Measurements from ENCODE around the gene STK16. TPM values are rescaled to one million over a fixed set of nuclear protein-coding genes. Genes with fewer than 3 reads are reported as not detected.

The STK16 gene
- total and polyA plus RNA-seq, 2 of the 13 experiments (the other 11 are each of a cell fraction or from before 2014, with no cell fraction given), result 28.0 to 50.9 TPM

- TF ChIP-seq SOX6 (IDR thresholded peaks at IDR 0.05) (no peak), SOX6 (CRISPR knock-in tag; IDR thresholded peaks at IDR 0.05) (peak; percentile 83), ZNF800 (CRISPR knock-in tag; IDR thresholded peaks at IDR 0.05) (peak; percentile 64; the same call in 1 of the 2 replicates), ZXDC (CRISPR knock-in tag; IDR thresholded peaks at IDR 0.05) (peak; percentile 94), HMGXB4 (CRISPR knock-in tag; IDR thresholded peaks at IDR 0.05; ENCODE audit: borderline replicate concordance in 1 of 2, low read depth in 1 of 2) (peak; percentile 92 to 94), ELF4 (CRISPR knock-in tag; IDR thresholded peaks at IDR 0.05; ENCODE audit: borderline replicate concordance) (no peak), GMEB2 (CRISPR knock-in tag; IDR thresholded peaks at IDR 0.05; ENCODE audit: low read depth) (peak; percentile 75), KMT2A (CRISPR knock-in tag; IDR thresholded peaks at IDR 0.05) (peak; percentile 89), PCBP2 (optimal IDR thresholded peaks at IDR 0.05; ENCODE audit: low read depth, low read length, poor library complexity, severe bottlenecking) (no peak), HDAC6 (IDR thresholded peaks at IDR 0.05; ENCODE audit: low read depth, low read length) (no peak), ZNF720 (CRISPR knock-in tag; IDR thresholded peaks at IDR 0.05) (no peak), ZNF878 (CRISPR knock-in tag; IDR thresholded peaks at IDR 0.05) (no peak), U2AF2 (IDR thresholded peaks at IDR 0.05; ENCODE audit: low read depth, low read length) (no peak), EZH2 (conservative IDR thresholded peaks at IDR 0.05; ENCODE audit: low read depth, low read length) (no peak), ZNF660 (CRISPR knock-in tag; IDR thresholded peaks at IDR 0.05; ENCODE audit: borderline replicate concordance, low read depth) (no peak; the same call in 1 of the 2 replicates), ZSCAN9 (CRISPR knock-in tag; IDR thresholded peaks at IDR 0.05; ENCODE audit: borderline replicate concordance) (peak; percentile 94), ZNF546 (CRISPR knock-in tag; conservative IDR thresholded peaks at IDR 0.05) (peak; percentile 65; the same call in 1 of the 2 replicates), CBFB (CRISPR knock-in tag; IDR thresholded peaks at IDR 0.05) (peak; percentile 87), ZNF17 (CRISPR knock-in tag; IDR thresholded peaks at IDR 0.05) (no peak)
These were observed at the start of gene STK16, which contains the start of gene GLB1L (continued) for GRCh38 chr2:219245148-219245898.
